GM12878 (cell line): ENCODE measurements around the gene PCTP. TPM values are rescaled to one million over a fixed set of nuclear protein-coding genes. Genes with fewer than 3 reads are reported as not detected.

Experiments used
- ATAC-seq: fragments of 200-7000 bp; cut with Tn5 transposase; 3 replicates; pipeline ENCODE4 v1.9.1; 2020; ENCODE audit warnings: mild to moderate bottlenecking, moderate library complexity
- BruUV-seq: library from RNA; stranded (reverse); fragments of 400-500 nt; replicated peaks from 2 replicates; lab custom pipeline; 2021; lab: Mats Ljungman, UMichigan
- CTCF ChIA-PET: fragments of 300-600 bp; sonication (Branson Sonifier 250); formaldehyde crosslinking; extraction: SDS; loops from one replicate; lab custom pipeline; 2021; ENCODE audit warnings: inconsistent platforms; lab: Yijun Ruan, JAX
- POLR2A ChIA-PET: fragments of 350-600 bp; formaldehyde crosslinking; extraction: SDS; loops from one replicate; lab custom pipeline; 2021; ENCODE audit warnings: inconsistent platforms; lab: Charles Lee
- RAD21 ChIA-PET: fragments of 300-600 bp; sonication (Branson Sonifier 250); formaldehyde crosslinking; loops from one replicate; lab custom pipeline; 2023; ENCODE audit warnings: antibody characterized with exemption; ENCODE audit not compliant: unreplicated experiment; lab: Charles Lee
- SMC1A ChIA-PET: fragments of 300-600 bp; sonication (Branson Sonifier 250); formaldehyde crosslinking; loops from one replicate; lab custom pipeline; 2023; ENCODE audit not compliant: unreplicated experiment, uncharacterized antibody; lab: Charles Lee
- DNase-seq: peaks from one replicate; pipeline ENCODE4 v3.0.0-alpha.2; 2011; ENCODE audit warnings: low read depth, low spot score
- FAIRE-seq: peaks from 3 replicates; lab custom pipeline; 2011; peaks lifted over from hg19 to GRCh38; lab: Jason Lieb, UNC
- H2AFZ ChIP-seq: 2 replicates; pipeline ENCODE4 v1.6.0; 2011; ENCODE audit warnings: low read depth, low read length, control low read depth; ENCODE audit not compliant: control insufficient read depth
- H3K27ac ChIP-seq: 2 replicates; pipeline ENCODE4 v1.5.1; 2011; ENCODE audit warnings: control low read depth; ENCODE audit not compliant: control insufficient read depth, insufficient read depth
- H3K27me3 ChIP-seq, 2 experiments: replicated peaks in 1 of 2; 2 replicates each; pipeline versions ENCODE4 v1.6.0 to v1.6.1; 2011; ENCODE audit warnings: low read length in 1 of 2; ENCODE audit not compliant: control insufficient read depth in 2 of 2, insufficient read depth in 2 of 2
- H3K36me3 ChIP-seq, 2 experiments: 2 replicates each; pipeline ENCODE4 v1.5.1; 2011; ENCODE audit warnings: low read length in 1 of 2; ENCODE audit not compliant: control insufficient read depth in 2 of 2, insufficient read depth in 2 of 2
- H3K4me1 ChIP-seq: 2 replicates; pipeline ENCODE4 v1.6.1; 2011; ENCODE audit warnings: mild to moderate bottlenecking, low read length, moderate library complexity, mixed read lengths; ENCODE audit not compliant: control insufficient read depth, insufficient read depth
- H3K4me2 ChIP-seq: 2 replicates; pipeline ENCODE4 v1.6.0; 2011; ENCODE audit warnings: control low read depth; ENCODE audit not compliant: control insufficient read depth, insufficient read depth
- H3K4me3 ChIP-seq: fragments of 200-600 bp; sonication (generic); 2 replicates; pipeline ENCODE4 v1.5.1; 2016
- H3K79me2 ChIP-seq: 2 replicates; pipeline ENCODE4 v1.6.0; 2011; ENCODE audit warnings: low read length; ENCODE audit not compliant: control insufficient read depth, insufficient read depth
- H3K9ac ChIP-seq: 2 replicates; pipeline ENCODE4 v1.8.0; 2011; ENCODE audit warnings: low read length, control low read depth, mixed read lengths; ENCODE audit not compliant: control insufficient read depth, insufficient read depth
- H3K9me3 ChIP-seq: replicated peaks from 3 replicates; pipeline ENCODE4 v1.5.1; 2011; ENCODE audit warnings: mild to moderate bottlenecking, low read length; ENCODE audit not compliant: control insufficient read depth, insufficient read depth
- H4K20me1 ChIP-seq: 2 replicates; pipeline ENCODE4 v1.6.0; 2011; ENCODE audit not compliant: control insufficient read depth, insufficient read depth
- BMI1 ChIP-seq: fragments of 450-650 bp; IDR thresholded peaks from 2 replicates; pipeline ENCODE4 v1.6.1; 2016; ENCODE audit warnings: mild to moderate bottlenecking, moderate library complexity, borderline replicate concordance
- MEF2A ChIP-seq: IDR thresholded peaks from 2 replicates; pipeline ENCODE4 v1.6.1; 2011; ENCODE audit warnings: low read depth, mild to moderate bottlenecking, low read length, moderate library complexity; ENCODE audit not compliant: insufficient read depth
- MEF2B ChIP-seq: fragments of 450-650 bp; IDR thresholded peaks from 2 replicates; pipeline ENCODE4 v1.6.1; 2018; ENCODE audit warnings: mild to moderate bottlenecking, moderate library complexity; ENCODE audit not compliant: partially characterized antibody, poor library complexity, severe bottlenecking
- NFIC ChIP-seq: IDR thresholded peaks from 2 replicates; pipeline ENCODE4 v1.6.1; 2012; ENCODE audit warnings: low read depth, mild to moderate bottlenecking, inconsistent platforms, low read length, moderate library complexity
- NR2C2 ChIP-seq: IDR thresholded peaks from 2 replicates; pipeline ENCODE4 v1.6.1; 2011; ENCODE audit warnings: borderline replicate concordance, low read depth; ENCODE audit not compliant: control insufficient read depth, insufficient read length
- NRF1 ChIP-seq: conservative IDR thresholded peaks from 2 replicates; pipeline ENCODE4 v1.6.1; 2011; ENCODE audit warnings: mild to moderate bottlenecking, low read depth, low read length, improper control_type of control experiment
- PAX5 ChIP-seq: IDR thresholded peaks from 2 replicates; pipeline ENCODE4 v1.6.1; 2011; ENCODE audit warnings: low read depth, low read length, borderline replicate concordance
- RB1 ChIP-seq: fragments of 450-650 bp; formaldehyde crosslinking; IDR thresholded peaks from 2 replicates; pipeline ENCODE4 v1.6.1; 2017; ENCODE audit warnings: mild to moderate bottlenecking, borderline replicate concordance
- TAF1 ChIP-seq: IDR thresholded peaks from 2 replicates; pipeline ENCODE4 v1.6.1; 2011; ENCODE audit warnings: mild to moderate bottlenecking, low read depth, low read length, borderline replicate concordance
- TBL1XR1 ChIP-seq: IDR thresholded peaks from 2 replicates; pipeline ENCODE4 v1.6.1; 2012; ENCODE audit warnings: low read depth, low read length, improper control_type of control experiment
- TCF3 ChIP-seq: IDR thresholded peaks from 2 replicates; pipeline ENCODE4 v1.6.1; 2012; ENCODE audit warnings: low read depth, mild to moderate bottlenecking, low read length, borderline replicate concordance; ENCODE audit not compliant: insufficient read depth
- WGBS: methylation state at CpG from one replicate; pipeline ENCODE4 v1.1.6; 2016; ENCODE audit warnings: low lambda C conversion rate; ENCODE audit not compliant: insufficient replicate concordance, insufficient coverage; ENCODE audit errors: missing lambda C conversion rate; 5-methylcytosine and 5-hydroxymethylcytosine counted together
- in situ Hi-C: fragments of 300-500 bp; cut with MboI; formaldehyde crosslinking; loops from 9 replicates; pipeline ENCODE4 v1.14.3; 2018; ENCODE audit warnings: mixed read lengths
- intact Hi-C: fragments of 100-400 bp; cut with micrococcal nuclease; formaldehyde crosslinking; loops from one replicate; pipeline ENCODE4 v1.14.2; 2022; ENCODE audit not compliant: unreplicated experiment
- polyA plus RNA-seq, 11 experiments: library from polyadenylated mRNA; depleted of rRNA in 4 of 11; unstranded in 6 of 11; stranded (reverse) in 5 of 11; fragments of >200 nt; fragmentation: Nextera tagmentation in 4 of 11; fragmentation: Illumina TruSeq in 1 of 11; extraction: Ambion mirVana in 4 of 11; extraction: Trizol in 1 of 11; gene quantifications; 1 replicate in 1 of 11; 2 replicates in 10 of 11; pipeline versions ENCODE4 v1.2.1 to v1.2.3, GENCODE V29; 2011 to 2016; ENCODE audit warnings: inconsistent platforms in 2 of 11, missing spikeins in 2 of 11, low read depth in 1 of 11
- total RNA-seq, 4 experiments: library from RNA; depleted of rRNA in 3 of 4; stranded (reverse); fragments of >200 nt in 3 of 4; fragmentation: Illumina TruSeq in 1 of 4; extraction: Trizol in 1 of 4; gene quantifications; 2 replicates each; pipeline versions ENCODE4 v1.2.1 to v1.2.3, GENCODE V29; 2013 to 2021
- TF ChIP-seq, protein P1 (sequence below): IDR thresholded peaks from 2 replicates; pipeline ENCODE4 v1.6.1; 2011; ENCODE audit warnings: borderline replicate concordance, low read depth, mild to moderate bottlenecking, moderate library complexity, low read length; ENCODE audit not compliant: insufficient read depth, poor library complexity, severe bottlenecking
- TF ChIP-seq, protein P2 (sequence below): fragments of 450-650 bp; IDR thresholded peaks from 2 replicates; pipeline ENCODE4 v1.6.1; 2016; ENCODE audit warnings: mild to moderate bottlenecking, moderate library complexity, borderline replicate concordance
- TF ChIP-seq, protein P3 (sequence below): fragments of 450-650 bp; IDR thresholded peaks from 2 replicates; pipeline ENCODE4 v1.6.1; 2017; ENCODE audit warnings: antibody characterized with exemption, mild to moderate bottlenecking, moderate library complexity

Gene PCTP
- total and polyA plus RNA-seq, 10 of the 15 experiments (the other 5 are each of a cell fraction or from before 2014, with no cell fraction given), result 1.4 to 26.8 (median 3.7) TPM

DNA sequence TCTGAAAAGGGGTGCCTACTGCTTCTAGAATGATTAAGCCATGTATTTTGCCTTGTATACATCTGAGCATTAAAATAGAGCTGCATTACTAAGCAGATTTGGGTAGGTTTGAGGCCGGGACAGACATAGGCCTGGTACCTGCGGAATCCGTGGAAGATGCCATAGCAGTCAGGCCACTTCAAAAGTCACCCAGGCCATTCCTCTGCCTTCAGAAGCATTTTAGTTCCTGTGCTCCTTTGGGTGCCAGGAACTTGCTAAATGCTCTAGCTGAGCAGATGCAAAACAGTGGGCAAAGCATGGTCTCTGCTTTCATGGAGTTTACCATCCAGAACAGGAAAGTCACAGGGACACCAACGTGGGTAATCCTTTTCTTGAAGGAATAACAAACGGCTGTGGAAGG is 22.5 kb upstream of the PCTP start (continued):
- no peak for TF ChIP-seq TCF3
- TF ChIP-seq, protein P1, sequence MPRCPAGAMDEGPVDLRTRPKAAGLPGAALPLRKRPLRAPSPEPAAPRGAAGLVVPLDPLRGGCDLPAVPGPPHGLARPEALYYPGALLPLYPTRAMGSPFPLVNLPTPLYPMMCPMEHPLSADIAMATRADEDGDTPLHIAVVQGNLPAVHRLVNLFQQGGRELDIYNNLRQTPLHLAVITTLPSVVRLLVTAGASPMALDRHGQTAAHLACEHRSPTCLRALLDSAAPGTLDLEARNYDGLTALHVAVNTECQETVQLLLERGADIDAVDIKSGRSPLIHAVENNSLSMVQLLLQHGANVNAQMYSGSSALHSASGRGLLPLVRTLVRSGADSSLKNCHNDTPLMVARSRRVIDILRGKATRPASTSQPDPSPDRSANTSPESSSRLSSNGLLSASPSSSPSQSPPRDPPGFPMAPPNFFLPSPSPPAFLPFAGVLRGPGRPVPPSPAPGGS, result no peak

DNA sequence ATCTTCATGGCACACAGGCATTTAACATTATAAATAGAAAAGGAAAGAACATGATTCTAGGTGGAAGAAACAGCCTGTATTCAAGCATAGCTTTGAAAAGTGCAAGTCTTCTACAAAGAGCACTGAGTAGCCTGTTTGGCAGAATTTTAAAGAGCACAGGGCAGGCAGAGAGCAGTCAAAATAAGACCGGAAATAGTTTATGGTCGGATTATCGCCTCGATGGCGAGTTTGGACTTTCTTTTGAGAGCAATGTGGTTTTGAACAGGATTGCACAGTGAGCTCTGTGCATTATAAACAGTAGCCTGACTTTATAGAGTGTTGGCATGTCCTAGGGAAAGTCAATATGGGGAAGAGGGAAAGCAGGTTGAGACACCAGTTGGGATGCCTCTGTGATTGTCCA is 22.0 kb upstream of the PCTP start:
- DNase-seq (no peak), ATAC-seq (no peak), FAIRE-seq (no peak)
- Histone ChIP-seq H2AFZ (no peak overlapping the region), H4K20me1 (no peaks in the 10 kb centered on the region), H3K9me3 (no peaks in the 10 kb centered on the region), H3K79me2 (no peaks in the 10 kb centered on the region), H3K27me3 (no peaks in the 10 kb centered on the region; a peak in 2 of 4 replicates), H3K36me3 (no peaks in the 10 kb centered on the region), H3K27ac (no peak overlapping the region), H3K4me3 (no peak overlapping the region), H3K9ac (no peak overlapping the region), H3K4me1 (no peaks in the 10 kb centered on the region), H3K4me2 (no peak overlapping the region)
- ChIA-PET CTCF (interaction anchor here (0.8 to 1.3 kb wide), 2 partner anchors 11 to 87 kb away, joined by 3 to 5 read pairs; no protein-coding TSS in a partner anchor), SMC1A (no interaction called here), RAD21 (no interaction called here), POLR2A (no interaction called here)
- no peak for TF ChIP-seq PAX5
- TF ChIP-seq, protein P2, sequence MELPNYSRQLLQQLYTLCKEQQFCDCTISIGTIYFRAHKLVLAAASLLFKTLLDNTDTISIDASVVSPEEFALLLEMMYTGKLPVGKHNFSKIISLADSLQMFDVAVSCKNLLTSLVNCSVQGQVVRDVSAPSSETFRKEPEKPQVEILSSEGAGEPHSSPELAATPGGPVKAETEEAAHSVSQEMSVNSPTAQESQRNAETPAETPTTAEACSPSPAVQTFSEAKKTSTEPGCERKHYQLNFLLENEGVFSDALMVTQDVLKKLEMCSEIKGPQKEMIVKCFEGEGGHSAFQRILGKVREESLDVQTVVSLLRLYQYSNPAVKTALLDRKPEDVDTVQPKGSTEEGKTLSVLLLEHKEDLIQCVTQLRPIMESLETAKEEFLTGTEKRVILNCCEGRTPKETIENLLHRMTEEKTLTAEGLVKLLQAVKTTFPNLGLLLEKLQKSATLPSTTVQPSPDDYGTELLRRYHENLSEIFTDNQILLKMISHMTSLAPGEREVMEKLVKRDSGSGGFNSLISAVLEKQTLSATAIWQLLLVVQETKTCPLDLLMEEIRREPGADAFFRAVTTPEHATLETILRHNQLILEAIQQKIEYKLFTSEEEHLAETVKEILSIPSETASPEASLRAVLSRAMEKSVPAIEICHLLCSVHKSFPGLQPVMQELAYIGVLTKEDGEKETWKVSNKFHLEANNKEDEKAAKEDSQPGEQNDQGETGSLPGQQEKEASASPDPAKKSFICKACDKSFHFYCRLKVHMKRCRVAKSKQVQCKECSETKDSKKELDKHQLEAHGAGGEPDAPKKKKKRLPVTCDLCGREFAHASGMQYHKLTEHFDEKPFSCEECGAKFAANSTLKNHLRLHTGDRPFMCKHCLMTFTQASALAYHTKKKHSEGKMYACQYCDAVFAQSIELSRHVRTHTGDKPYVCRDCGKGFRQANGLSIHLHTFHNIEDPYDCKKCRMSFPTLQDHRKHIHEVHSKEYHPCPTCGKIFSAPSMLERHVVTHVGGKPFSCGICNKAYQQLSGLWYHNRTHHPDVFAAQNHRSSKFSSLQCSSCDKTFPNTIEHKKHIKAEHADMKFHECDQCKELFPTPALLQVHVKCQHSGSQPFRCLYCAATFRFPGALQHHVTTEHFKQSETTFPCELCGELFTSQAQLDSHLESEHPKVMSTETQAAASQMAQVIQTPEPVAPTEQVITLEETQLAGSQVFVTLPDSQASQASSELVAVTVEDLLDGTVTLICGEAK, result no peak
- no peak for TF ChIP-seq MEF2B
- no peak for TF ChIP-seq NFIC
- TF ChIP-seq RB1, result no peak
- TF ChIP-seq TAF1, result no peak
- no peak for TF ChIP-seq BMI1
- TF ChIP-seq MEF2A, result no peak
- no peak for TF ChIP-seq NRF1
- TF ChIP-seq TBL1XR1, result no peak
- TF ChIP-seq NR2C2, result no peak
- TF ChIP-seq, protein P3, sequence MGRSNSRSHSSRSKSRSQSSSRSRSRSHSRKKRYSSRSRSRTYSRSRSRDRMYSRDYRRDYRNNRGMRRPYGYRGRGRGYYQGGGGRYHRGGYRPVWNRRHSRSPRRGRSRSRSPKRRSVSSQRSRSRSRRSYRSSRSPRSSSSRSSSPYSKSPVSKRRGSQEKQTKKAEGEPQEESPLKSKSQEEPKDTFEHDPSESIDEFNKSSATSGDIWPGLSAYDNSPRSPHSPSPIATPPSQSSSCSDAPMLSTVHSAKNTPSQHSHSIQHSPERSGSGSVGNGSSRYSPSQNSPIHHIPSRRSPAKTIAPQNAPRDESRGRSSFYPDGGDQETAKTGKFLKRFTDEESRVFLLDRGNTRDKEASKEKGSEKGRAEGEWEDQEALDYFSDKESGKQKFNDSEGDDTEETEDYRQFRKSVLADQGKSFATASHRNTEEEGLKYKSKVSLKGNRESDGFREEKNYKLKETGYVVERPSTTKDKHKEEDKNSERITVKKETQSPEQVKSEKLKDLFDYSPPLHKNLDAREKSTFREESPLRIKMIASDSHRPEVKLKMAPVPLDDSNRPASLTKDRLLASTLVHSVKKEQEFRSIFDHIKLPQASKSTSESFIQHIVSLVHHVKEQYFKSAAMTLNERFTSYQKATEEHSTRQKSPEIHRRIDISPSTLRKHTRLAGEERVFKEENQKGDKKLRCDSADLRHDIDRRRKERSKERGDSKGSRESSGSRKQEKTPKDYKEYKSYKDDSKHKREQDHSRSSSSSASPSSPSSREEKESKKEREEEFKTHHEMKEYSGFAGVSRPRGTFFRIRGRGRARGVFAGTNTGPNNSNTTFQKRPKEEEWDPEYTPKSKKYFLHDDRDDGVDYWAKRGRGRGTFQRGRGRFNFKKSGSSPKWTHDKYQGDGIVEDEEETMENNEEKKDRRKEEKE, result no peak
- BruUV-seq, result no TSS peak
- intact Hi-C loops, result no loop called here
- in situ Hi-C loops, result no loop called here
- WGBS, result 58% methylated on average over 5 of the region's 5 CpGs
